BE2C (cell line): ENCODE measurements around the gene TMEM187.

ENCODE experiments used
- DNase-seq: peaks from one replicate; pipeline ENCODE4 v3.0.0-alpha.2; 2020
- H3K27me3 ChIP-seq: fragments of 250-450 bp; sonication (Bioruptor Pico); 2 replicates; pipeline ENCODE4 v1.5.1; 2020; ENCODE audit warnings: mild to moderate bottlenecking
- H3K36me3 ChIP-seq: fragments of 250-450 bp; sonication (Bioruptor Pico); 2 replicates; pipeline ENCODE4 v1.5.1; 2020; ENCODE audit warnings: mild to moderate bottlenecking
- H3K4me1 ChIP-seq: fragments of 250-450 bp; sonication (Bioruptor Pico); 2 replicates; pipeline ENCODE4 v1.5.1; 2020
- H3K4me3 ChIP-seq: 2 replicates; pipeline ENCODE4 v1.5.1; 2011; ENCODE audit warnings: low read depth, low read length
- H3K9me3 ChIP-seq: fragments of 250-450 bp; sonication (Bioruptor Pico); 2 replicates; pipeline ENCODE4 v1.5.1; 2020
- TF ChIP-seq, protein P1 (sequence below): IDR thresholded peaks from 2 replicates; pipeline ENCODE4 v1.5.1; 2012; ENCODE audit warnings: mild to moderate bottlenecking, low read depth, low read length

TMEM187 gene

DNA sequence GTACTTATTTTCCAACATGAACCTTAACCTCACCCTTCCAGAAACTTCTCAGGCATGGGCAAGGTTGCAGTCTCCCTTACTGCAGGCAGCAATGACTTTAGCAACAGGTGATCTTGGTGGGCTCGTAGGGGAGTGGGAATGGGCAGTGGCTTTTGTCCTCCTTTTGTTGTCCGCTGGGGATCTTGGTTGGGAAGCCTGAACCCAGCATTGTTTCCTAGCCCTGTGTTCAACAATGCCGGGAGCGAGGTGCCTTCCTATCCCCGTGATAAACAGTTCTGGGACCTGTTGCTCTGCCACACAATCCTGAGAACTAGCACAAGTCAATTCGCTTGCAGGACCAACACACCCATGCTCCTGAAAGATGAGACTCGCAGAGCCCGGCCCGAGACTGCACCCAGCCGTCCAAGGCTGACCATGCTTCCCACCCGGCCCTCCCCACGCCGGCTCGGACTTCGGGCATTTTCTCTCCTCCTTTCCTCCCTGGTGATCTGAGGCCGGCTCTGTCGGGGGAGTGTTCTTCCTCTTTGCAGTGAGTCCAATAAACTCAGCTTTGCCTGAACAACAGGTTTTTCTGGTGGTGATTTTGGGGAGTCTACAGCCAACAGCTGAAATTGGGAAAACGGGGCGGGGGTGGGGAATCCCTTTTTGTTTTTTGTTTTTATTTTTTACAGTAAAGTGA, 26.9 kb downstream of the TMEM187 start:
- H3K27me3 ChIP-seq, result no peaks in the 10 kb centered on the region
- H3K9me3 ChIP-seq, result no peaks in the 10 kb centered on the region
- no peak for DNase-seq
- no peaks in the 10 kb centered on the region for H3K36me3 ChIP-seq
- H3K4me1 ChIP-seq, result peaks cover 4% of the 10 kb centered on the region
- H3K4me3 ChIP-seq, result no peak overlapping the region
- TF ChIP-seq, protein P1, sequence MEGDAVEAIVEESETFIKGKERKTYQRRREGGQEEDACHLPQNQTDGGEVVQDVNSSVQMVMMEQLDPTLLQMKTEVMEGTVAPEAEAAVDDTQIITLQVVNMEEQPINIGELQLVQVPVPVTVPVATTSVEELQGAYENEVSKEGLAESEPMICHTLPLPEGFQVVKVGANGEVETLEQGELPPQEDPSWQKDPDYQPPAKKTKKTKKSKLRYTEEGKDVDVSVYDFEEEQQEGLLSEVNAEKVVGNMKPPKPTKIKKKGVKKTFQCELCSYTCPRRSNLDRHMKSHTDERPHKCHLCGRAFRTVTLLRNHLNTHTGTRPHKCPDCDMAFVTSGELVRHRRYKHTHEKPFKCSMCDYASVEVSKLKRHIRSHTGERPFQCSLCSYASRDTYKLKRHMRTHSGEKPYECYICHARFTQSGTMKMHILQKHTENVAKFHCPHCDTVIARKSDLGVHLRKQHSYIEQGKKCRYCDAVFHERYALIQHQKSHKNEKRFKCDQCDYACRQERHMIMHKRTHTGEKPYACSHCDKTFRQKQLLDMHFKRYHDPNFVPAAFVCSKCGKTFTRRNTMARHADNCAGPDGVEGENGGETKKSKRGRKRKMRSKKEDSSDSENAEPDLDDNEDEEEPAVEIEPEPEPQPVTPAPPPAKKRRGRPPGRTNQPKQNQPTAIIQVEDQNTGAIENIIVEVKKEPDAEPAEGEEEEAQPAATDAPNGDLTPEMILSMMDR, result no peak

DNA sequence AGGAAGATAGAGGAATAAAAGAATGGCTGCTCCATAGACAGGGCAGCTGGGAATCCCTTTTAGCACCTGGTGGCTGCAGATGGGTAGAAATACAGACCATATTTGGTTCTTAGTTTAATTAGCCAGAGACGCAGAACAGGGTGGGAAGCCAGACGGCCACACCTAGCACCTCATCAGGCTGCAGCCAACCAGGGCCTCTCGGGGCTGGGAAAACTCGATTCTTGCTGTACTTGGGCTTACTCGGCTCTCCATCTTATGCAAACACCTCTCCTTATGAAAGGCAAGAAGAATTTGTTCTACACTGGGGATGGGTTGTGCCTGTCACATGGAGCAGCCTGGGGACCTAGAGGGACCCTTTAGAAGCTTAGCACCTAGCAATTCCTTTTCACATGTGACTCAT, 27.5 kb downstream of the TMEM187 start:
- no peaks in the 10 kb centered on the region for H3K27me3 ChIP-seq
- H3K9me3 ChIP-seq, result no peaks in the 10 kb centered on the region
- TF ChIP-seq, protein P1, result no peak
- H3K4me3 ChIP-seq, result no peak overlapping the region
- DNase-seq, result no peak
- H3K4me1 ChIP-seq, result peaks cover 4% of the 10 kb centered on the region
- no peaks in the 10 kb centered on the region for H3K36me3 ChIP-seq

- H3K27me3 ChIP-seq, result no peaks in the 10 kb centered on the region
- TF ChIP-seq, protein P1, result no peak
- no peak overlapping the region for H3K4me3 ChIP-seq
- DNase-seq, result peak; percentile 48
- no peaks in the 10 kb centered on the region for H3K36me3 ChIP-seq
- H3K4me1 ChIP-seq, result peaks cover 4% of the 10 kb centered on the region
- H3K9me3 ChIP-seq, result no peaks in the 10 kb centered on the region
Measured at GRCh38 chrX:154002215-154002719, 29.7 kb downstream of the TMEM187 start.

- no peaks in the 10 kb centered on the region for H3K9me3 ChIP-seq
- DNase-seq, result no peak
- H3K27me3 ChIP-seq, result no peaks in the 10 kb centered on the region
- H3K36me3 ChIP-seq, result no peaks in the 10 kb centered on the region
- TF ChIP-seq, protein P1, result no peak
- H3K4me1 ChIP-seq, result peaks cover 4% of the 10 kb centered on the region
- H3K4me3 ChIP-seq, result no peak overlapping the region
Measured at GRCh38 chrX:154004315-154004714, 31.8 kb downstream of the TMEM187 start.

- TF ChIP-seq, protein P1, result no peak
- Histone ChIP-seq H3K27me3 (no peaks in the 10 kb centered on the region), H3K36me3 (peaks cover 14% of the 10 kb centered on the region), H3K4me1 (peaks cover 4% of the 10 kb centered on the region), H3K4me3 (no peak overlapping the region), H3K9me3 (no peaks in the 10 kb centered on the region)
- no peak for DNase-seq
Measured at GRCh38 chrX:154006947-154007346, 34.4 kb downstream of the TMEM187 start.

- Histone ChIP-seq H3K4me3 (no peak overlapping the region), H3K4me1 (no peaks in the 10 kb centered on the region), H3K27me3 (no peaks in the 10 kb centered on the region), H3K9me3 (no peaks in the 10 kb centered on the region), H3K36me3 (peaks cover 29% of the 10 kb centered on the region)
- no peak for DNase-seq
- TF ChIP-seq, protein P1, result no peak
Measured at GRCh38 chrX:154008521-154008920, 36.0 kb downstream of the TMEM187 start.
